NOMO-1 (cell line): ENCODE measurements around the gene TMSB15C.

Experiments used
- DNase-seq, 2 experiments: peaks; one replicate each; lab custom pipeline; 2025; ENCODE audit not compliant: unreplicated experiment in 2 of 2; lab: John Stamatoyannopoulos, UW

The TMSB15C gene

GRCh38 chrX:104047171-104047570 lies 28.9 kb downstream of the TMSB15C start:
- no peak for DNase-seq

- DNase-seq = no peak
Measured at GRCh38 chrX:104045642-104046041, 30.4 kb downstream of the TMSB15C start.

GRCh38 chrX:104041003-104041402 lies 35.0 kb downstream of the TMSB15C start:
- DNase-seq = no peak

GRCh38 chrX:104039689-104040505 lies 36.1 kb downstream of the TMSB15C start, which contains the start of gene H2BW2:
TSS of gene H2BW2 (plus strand) at chrX:104039956. CDS start at chrX:104039995, 39 bp downstream.
- no peak for DNase-seq
